GM15510 (cell line): ENCODE data around the gene NRG3.

ENCODE experiments used
- POLR2A ChIP-seq: IDR thresholded peaks from 3 replicates; pipeline ENCODE4 v1.6.1; 2011; ENCODE audit warnings: borderline replicate concordance; ENCODE audit not compliant: insufficient read length; ENCODE audit errors: extremely low read depth

The NRG3 gene

DNA sequence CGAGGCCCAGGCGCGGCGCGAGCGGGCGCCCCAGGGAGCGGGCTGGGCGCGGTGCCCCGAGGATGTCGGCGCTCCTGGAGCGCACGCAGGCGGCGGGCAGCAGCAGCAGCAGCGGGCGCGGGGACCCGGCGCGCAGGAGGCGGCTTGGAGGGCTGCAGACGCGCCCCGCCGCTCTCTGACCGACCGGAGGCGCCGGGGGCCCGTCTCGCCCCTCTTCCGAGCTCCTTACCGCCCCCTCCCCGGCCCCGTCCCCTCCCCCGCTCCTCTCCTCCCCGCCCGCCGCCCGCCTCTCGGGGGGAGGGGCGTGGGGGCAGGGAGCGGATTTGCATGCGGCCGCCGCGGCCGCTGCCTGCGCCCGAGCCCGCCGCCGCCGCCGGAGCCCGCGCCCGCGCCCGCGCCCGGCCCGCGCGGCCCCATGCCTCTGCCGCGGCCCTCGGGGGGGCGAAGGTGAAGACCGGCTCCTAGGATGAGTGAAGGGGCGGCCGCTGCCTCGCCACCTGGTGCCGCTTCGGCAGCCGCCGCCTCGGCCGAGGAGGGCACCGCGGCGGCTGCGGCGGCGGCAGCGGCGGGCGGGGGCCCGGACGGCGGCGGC, at the start of gene NRG3:
Gene NRG3 (plus strand): TSS at position 320 of the 592 bp plus-strand sequence.
- TF ChIP-seq POLR2A: no peak

- no peak for TF ChIP-seq POLR2A
These were observed 46.7 kb upstream of the NRG3 start for GRCh38 chr10:81828251-81828650.

DNA sequence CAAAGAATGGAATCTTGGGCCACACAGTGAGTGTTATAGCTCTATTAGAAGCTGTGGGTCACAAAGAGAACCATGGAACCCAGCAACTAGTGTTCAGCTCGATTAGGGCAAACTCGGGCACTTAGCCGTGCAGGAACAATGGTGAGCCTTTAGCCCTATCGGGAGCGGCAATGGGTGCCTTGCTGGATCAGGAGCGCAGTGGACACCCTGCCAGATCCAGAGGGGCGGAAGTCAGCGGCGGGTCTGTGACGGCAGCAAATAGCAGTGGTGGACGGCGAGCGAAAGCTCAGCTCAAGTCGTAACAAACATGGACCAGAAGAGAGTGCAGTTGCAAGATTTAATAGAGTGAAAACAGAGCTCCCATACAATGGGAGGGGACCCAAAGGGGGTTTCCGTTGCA, 43.9 kb upstream of the NRG3 start:
- no peak for TF ChIP-seq POLR2A

DNA sequence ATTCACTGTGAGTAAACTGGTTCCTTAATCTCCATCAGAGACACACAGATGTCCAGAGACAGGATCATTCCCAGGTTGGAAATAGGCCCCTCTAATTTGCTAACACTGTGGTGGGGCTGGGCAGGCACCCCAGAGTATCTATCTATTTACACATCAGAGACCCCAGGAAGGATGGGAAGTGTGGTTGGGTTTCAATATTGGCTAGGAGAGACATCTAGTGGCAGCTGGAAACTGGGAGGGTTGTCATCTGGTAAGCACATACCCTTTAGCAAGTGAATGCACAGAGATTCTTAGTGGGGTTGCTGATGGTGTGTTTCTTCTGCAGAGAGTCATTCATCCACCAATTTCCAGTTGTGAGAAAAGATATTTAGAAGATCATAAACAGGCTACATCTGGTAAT, 36.0 kb upstream of the NRG3 start:
- no peak for TF ChIP-seq POLR2A

DNA sequence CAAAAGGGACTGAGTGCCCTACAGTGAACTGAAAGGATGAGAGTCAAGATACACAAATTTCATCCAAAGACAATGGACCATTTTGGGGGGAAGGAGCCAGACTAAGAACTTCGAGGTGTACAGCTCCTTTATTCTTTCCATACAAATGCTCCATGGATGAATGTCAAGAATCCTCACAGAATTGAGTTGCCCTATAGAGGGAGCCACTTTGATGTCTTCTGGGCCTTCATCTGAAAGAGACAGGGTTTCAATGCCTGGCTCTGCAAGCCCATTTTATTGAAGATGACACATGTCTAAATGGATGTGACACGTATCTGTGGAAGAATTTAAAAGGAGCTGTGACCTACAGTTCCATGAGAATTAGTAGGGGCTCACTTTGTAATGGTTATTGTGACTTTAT, 32.0 kb upstream of the NRG3 start:
- no peak for TF ChIP-seq POLR2A

DNA sequence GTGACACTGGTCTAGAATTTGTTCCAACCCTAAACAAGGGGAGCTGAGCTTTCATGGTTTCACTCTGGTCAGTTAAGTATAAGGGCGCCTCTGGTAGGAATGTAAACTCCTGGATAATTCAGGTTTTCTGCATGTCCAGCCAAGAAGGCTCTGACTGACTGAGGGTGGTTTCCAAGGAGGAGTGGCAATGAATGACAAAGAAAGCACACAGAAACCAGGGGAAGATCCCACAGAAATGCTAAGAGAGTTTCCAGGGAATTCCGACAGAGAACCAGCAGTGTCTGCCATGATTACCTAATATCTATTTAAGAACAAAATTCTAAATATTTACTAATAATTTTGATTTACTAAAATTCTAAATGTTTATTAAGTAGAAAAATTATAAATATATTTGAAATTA, 27.3 kb upstream of the NRG3 start:
- no peak for TF ChIP-seq POLR2A

GRCh38 chr10:81848514-81848913, 26.5 kb upstream of the NRG3 start:
- no peak for TF ChIP-seq POLR2A

DNA sequence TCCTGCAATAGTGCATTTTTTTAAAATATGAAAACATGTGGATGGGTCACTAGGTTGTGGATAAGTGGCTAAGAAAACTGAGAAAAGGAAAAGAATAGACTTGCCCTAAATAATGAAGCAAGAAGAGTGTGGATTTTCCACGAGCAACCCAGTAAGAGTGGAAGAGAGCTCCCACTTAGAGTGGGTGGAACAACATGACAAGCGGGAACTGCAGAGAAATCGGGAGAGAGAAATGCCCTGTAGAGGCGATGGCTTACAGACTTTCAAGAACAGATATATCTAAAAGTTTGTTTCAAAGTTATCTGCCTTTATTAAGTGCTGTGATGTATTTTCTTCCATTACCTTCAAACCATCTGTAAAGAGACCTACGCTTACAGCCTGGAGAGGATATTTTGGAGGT, 26.1 kb upstream of the NRG3 start:
- no peak for TF ChIP-seq POLR2A

GRCh38 chr10:81862596-81862995, 12.4 kb upstream of the NRG3 start:
- no peak for TF ChIP-seq POLR2A

GRCh38 chr10:81863771-81864170, 11.2 kb upstream of the NRG3 start:
- no peak for TF ChIP-seq POLR2A

GRCh38 chr10:81865581-81865980, 9.4 kb upstream of the NRG3 start:
- TF ChIP-seq POLR2A: no peak

DNA sequence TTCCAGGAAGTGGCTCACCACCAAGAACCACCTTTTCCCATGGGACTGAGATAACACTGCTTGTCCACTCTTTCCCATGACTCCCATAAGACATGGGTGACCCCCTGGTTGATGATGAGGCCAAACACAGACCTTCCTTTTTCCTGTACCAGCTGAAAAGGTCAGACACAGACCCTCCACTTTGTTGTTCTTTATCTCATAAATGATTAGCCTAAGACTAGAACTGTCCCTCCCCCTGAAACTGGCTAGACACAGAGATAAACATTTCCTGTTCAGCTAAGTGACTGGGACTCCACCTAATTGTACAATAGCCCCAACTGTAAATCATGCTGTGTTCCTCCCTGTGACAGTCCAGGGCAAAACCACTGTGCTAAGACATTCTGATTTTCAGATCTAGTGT, 8.2 kb upstream of the NRG3 start:
- TF ChIP-seq POLR2A: no peak

DNA sequence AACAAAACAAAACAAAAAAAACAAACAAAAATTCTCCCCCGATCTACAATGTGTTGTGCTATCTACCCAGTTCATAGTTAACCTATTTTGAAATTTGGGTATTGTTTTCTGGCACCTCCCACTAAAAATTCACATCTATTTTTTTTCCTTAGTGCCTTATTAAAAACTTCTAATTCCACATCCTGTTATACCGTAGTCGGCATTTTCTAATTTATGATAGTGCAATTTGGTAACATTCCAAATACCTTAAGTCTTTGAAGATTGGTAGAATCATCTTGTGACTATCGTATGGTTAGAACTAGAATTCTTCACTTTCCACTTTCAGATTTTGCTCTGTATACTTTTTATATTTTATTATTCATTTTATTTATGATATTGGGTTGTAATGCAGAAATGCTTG, 4.5 kb upstream of the NRG3 start:
- no peak for TF ChIP-seq POLR2A

DNA sequence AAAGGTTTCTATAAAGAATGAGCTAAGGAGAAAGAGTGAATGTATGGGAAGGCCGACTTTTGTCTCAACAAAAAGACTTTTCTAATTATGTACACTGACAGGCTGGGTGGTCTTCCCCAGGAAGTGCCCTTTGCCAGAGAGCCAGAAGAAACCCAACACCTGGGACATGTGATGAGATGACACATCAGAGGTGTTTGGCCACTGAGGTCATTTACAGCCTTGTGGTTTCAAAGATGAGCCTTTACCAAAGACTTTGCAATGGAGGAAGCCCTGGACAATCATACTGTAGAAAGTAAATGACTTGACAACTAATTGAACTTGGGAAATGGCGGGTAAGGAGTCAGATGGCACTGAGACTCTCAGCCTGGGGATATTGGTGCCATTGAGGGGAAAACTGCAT, 3.4 kb upstream of the NRG3 start:
- no peak for TF ChIP-seq POLR2A

DNA sequence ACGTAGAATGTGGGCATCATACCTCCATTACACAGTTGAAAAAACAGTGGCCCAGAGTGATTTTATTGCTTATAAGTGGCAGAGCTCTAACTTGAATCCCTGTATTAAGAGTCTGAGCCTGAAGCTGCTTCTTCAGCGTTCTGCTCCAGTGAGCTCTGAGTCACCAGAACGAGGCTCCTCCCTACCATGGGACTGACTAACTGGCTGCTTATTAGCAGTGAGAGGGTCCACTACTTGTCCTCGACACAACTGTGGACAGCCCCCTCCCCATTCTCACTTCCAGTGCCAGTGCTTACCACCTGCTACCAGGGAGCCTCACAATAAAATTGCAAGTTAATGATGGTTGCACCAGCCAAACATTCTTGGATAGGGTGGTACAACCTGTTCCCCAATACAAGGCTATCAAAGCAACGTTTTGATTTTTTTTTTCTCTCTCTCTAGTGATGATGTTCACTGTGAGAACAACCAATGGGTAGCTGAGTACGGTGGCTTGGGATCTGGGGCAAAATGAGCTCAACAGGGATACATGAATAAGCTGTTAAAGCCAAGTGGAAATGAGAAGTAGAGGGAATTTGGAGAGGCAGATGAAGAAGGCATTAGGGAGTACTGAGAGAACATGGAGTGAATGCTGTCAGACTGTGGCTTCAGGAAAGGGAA, 2.7 kb upstream of the NRG3 start:
- no peak for TF ChIP-seq POLR2A

DNA sequence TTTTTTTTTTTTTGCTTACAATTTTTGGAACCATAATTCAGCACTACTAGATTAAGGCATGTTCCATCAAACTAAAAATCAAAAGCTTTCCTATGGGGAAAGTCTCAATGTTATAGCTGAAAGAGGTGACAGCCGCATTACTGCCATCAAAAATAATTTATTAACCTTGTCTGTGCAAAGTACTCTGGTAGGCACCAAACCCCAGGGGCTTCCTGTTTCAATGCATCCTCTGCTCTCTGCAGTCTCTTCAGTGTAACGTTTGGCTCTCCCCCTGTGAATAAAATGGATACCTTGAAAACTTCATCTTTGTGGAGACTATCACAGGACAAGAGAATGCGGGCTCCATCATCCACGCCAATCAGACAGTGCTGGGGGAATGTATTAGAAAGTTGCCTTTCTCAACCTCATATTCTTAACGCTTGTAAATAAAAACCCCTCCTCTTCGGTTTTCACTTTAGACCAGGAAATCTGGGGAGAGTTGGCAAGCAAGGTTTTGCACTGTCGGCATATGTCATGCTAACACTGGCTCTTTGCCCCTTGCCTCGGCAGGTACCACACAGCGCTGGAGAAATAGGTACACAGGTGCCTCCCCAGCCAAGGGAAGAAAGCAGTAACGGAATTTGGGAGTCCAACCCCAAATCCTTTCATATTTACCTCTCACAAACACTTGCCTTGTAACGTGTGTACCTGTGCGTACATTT, 1.6 kb upstream of the NRG3 start:
- no peak for TF ChIP-seq POLR2A

DNA sequence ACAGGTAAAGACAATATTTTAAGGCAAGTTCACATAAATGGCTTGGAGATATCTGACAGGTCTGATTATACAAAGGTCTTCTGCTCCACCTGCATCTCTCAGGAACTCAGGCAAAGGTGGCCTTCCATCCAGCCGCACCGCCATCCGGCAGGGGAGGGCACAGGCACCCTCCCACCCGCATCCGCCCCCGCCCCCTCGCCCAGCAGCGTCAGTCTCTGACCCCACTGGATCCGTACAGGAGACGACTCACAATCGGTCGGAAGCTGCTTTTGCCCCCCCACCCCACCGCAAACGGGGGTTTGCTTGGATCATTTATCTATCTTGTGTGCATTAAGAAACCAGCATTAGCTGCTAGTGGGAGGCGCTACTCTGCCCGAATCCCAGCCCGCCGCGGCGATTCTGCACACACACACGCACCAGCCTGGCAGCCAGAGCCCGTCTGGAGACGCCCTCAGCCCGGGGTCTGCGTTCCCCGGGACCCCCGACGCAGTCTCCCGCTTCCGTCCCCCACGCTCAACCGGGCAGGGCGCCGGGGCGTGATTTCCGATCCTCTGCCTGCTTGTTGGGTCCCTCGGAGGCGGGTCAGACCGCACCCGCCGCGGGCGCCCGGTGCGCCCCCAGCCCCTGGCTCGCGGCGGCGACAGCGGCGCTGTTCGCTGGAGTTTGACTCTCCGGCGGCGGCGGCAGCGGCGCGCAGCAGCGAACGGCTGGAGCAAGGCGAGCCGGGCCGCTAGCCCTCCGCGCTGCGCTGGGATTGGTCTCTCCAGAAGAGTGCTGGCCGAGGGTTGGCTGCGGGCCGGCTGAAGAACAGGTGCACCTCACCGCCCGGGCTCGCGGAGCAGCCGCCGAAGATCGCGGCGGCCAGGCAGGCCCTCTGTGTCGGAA, 820 bp upstream of the NRG3 start:
- TF ChIP-seq POLR2A: no peak
